OCI-LY3 (cell line): ENCODE measurements around the gene GRIK4.

Experiments used
- H2AFZ ChIP-seq: fragments of 200-600, 300-600 bp; shearing (Covaris generic); 2 replicates; pipeline ENCODE4 v1.6.0; 2014; ENCODE audit warnings: antibody characterized with exemption, low read depth, low read length
- H3K27ac ChIP-seq: fragments of 200-600, 300-600 bp; sonication (generic); 2 replicates; pipeline ENCODE4 v1.5.1; 2014; ENCODE audit warnings: mild to moderate bottlenecking, low read length, moderate library complexity, mixed read lengths
- H3K27me3 ChIP-seq: fragments of 200-600, 300-600 bp; sonication (generic); 2 replicates; pipeline ENCODE4 v1.6.1; 2014; ENCODE audit warnings: low read depth, low read length, mixed read lengths
- H3K36me3 ChIP-seq: fragments of 200-600, 300-600 bp; sonication (generic); replicated peaks from 2 replicates; pipeline ENCODE3; 2014; ENCODE audit warnings: low read depth, low read length, mixed read lengths
- H3K4me1 ChIP-seq: fragments of 300-600, 200-600 bp; sonication (generic); 2 replicates; pipeline ENCODE4 v1.6.1; 2014; ENCODE audit warnings: low read length, mixed read lengths
- H3K4me2 ChIP-seq: fragments of 200-600, 300-600 bp; sonication (generic); 2 replicates; pipeline ENCODE4 v1.6.1; 2014; ENCODE audit warnings: low read length, mixed read lengths
- H3K4me3 ChIP-seq: fragments of 300-600, 200-600 bp; sonication (generic); 2 replicates; pipeline ENCODE4 v1.5.1; 2014; ENCODE audit warnings: antibody characterized with exemption, mild to moderate bottlenecking, low read length, moderate library complexity
- H3K79me2 ChIP-seq: fragments of 300-600, 200-600 bp; shearing (Covaris generic); 2 replicates; pipeline ENCODE4 v1.6.1; 2014; ENCODE audit warnings: mild to moderate bottlenecking, low read length, mixed read lengths
- H3K9ac ChIP-seq: fragments of 300-600, 200-600 bp; shearing (Covaris generic); 2 replicates; pipeline ENCODE4 v1.6.0; 2014; ENCODE audit warnings: mild to moderate bottlenecking, low read length, moderate library complexity
- H3K9me3 ChIP-seq: fragments of 200-600, 300-600 bp; shearing (Covaris generic); 2 replicates; pipeline ENCODE4 v1.6.1; 2014; ENCODE audit warnings: low read length, mixed read lengths; ENCODE audit not compliant: insufficient read depth
- H4K20me1 ChIP-seq: fragments of 200-600, 300-600 bp; sonication (generic); 2 replicates; pipeline ENCODE4 v1.6.1; 2016; ENCODE audit warnings: low read length, mixed read lengths; ENCODE audit not compliant: insufficient read depth
- CTCF ChIP-seq: fragments of 200-600, 300-600 bp; sonication (generic); IDR thresholded peaks from 2 replicates; pipeline ENCODE4 v1.5.1; 2014; ENCODE audit warnings: antibody characterized with exemption, low read length, low read depth
- EZH2phosphoT487 ChIP-seq: fragments of 200-600 bp; shearing (Covaris generic); IDR thresholded peaks from 2 replicates; pipeline ENCODE4 v1.6.1; 2018; ENCODE audit warnings: antibody characterized with exemption, mixed run types, low read depth

Gene GRIK4

GRCh38 chr11:120840661-120841060, 329.1 kb downstream of the GRIK4 start:
- Histone ChIP-seq H3K4me3 (no peak overlapping the region), H3K4me1 (peaks cover 28% of the 10 kb centered on the region), H2AFZ (no peak overlapping the region), H3K27ac (no peak overlapping the region), H3K9ac (no peak overlapping the region), H3K9me3 (no peaks in the 10 kb centered on the region), H3K4me2 (peak overlapping the region; percentile 88; the same call in 1 of the 2 replicates), H3K36me3 (no peaks in the 10 kb centered on the region), H3K79me2 (no peaks in the 10 kb centered on the region), H4K20me1 (no peaks in the 10 kb centered on the region), H3K27me3 (peaks cover 10% of the 10 kb centered on the region; the same call in 1 of the 2 replicates)
- TF ChIP-seq CTCF (no peak), EZH2phosphoT487 (no peak)

- Histone ChIP-seq H2AFZ (no peak overlapping the region), H3K9me3 (no peaks in the 10 kb centered on the region), H3K4me1 (peaks cover 24% of the 10 kb centered on the region), H3K4me3 (no peak overlapping the region), H3K79me2 (no peaks in the 10 kb centered on the region), H3K36me3 (no peaks in the 10 kb centered on the region), H3K9ac (no peak overlapping the region), H3K4me2 (no peak overlapping the region), H3K27ac (no peak overlapping the region), H4K20me1 (no peaks in the 10 kb centered on the region), H3K27me3 (peaks cover 10% of the 10 kb centered on the region; the same call in 1 of the 2 replicates)
- TF ChIP-seq EZH2phosphoT487 (no peak), CTCF (no peak)
Observed at GRCh38 chr11:120841074-120841473, 329.5 kb downstream of the GRIK4 start.

GRCh38 chr11:120842195-120842594, 330.6 kb downstream of the GRIK4 start:
- Histone ChIP-seq H3K4me1 (peaks cover 17% of the 10 kb centered on the region), H3K27me3 (0 out of 2 replicates have a peak, but pooled peaks cover 3% of the 10 kb centered on the region), H3K4me3 (no peak overlapping the region), H3K79me2 (no peaks in the 10 kb centered on the region), H2AFZ (no peak overlapping the region), H3K9ac (no peak overlapping the region), H3K36me3 (no peaks in the 10 kb centered on the region), H3K27ac (no peak overlapping the region), H4K20me1 (no peaks in the 10 kb centered on the region), H3K4me2 (no peak overlapping the region), H3K9me3 (no peaks in the 10 kb centered on the region)
- TF ChIP-seq EZH2phosphoT487 (no peak), CTCF (no peak)

- H3K9me3 ChIP-seq = no peaks in the 10 kb centered on the region
- TF ChIP-seq CTCF = no peak
- no peak for TF ChIP-seq EZH2phosphoT487
- no peaks in the 10 kb centered on the region for H3K36me3 ChIP-seq
Observed at GRCh38 chr11:120853435-120853834, 341.9 kb downstream of the GRIK4 start.

More at GRCh38 chr11:120853435-120853834, 341.9 kb downstream of the GRIK4 start:
- Histone ChIP-seq H3K79me2 (no peaks in the 10 kb centered on the region), H3K27me3 (peaks cover 78% of the 10 kb centered on the region), H4K20me1 (no peaks in the 10 kb centered on the region), H3K4me1 (no peaks in the 10 kb centered on the region), H3K4me2 (no peak overlapping the region), H3K9ac (no peak overlapping the region), H2AFZ (no peak overlapping the region), H3K27ac (no peak overlapping the region), H3K4me3 (no peak overlapping the region)
